ENCODE measurements around the gene ABL1.

The ABL1 gene

GRCh38 chr9:130878295-130878694 lies 43.2 kb downstream of the ABL1 start:
- peaks cover 5% of the 10 kb centered on the region for H3K4me1 ChIP-seq
- H3K36me3 ChIP-seq (ENCODE audit: control insufficient read depth, insufficient read depth, low read length), result no peaks in the 10 kb centered on the region
- no peak overlapping the region for H3K27ac ChIP-seq
- TF ChIP-seq, protein P1, sequence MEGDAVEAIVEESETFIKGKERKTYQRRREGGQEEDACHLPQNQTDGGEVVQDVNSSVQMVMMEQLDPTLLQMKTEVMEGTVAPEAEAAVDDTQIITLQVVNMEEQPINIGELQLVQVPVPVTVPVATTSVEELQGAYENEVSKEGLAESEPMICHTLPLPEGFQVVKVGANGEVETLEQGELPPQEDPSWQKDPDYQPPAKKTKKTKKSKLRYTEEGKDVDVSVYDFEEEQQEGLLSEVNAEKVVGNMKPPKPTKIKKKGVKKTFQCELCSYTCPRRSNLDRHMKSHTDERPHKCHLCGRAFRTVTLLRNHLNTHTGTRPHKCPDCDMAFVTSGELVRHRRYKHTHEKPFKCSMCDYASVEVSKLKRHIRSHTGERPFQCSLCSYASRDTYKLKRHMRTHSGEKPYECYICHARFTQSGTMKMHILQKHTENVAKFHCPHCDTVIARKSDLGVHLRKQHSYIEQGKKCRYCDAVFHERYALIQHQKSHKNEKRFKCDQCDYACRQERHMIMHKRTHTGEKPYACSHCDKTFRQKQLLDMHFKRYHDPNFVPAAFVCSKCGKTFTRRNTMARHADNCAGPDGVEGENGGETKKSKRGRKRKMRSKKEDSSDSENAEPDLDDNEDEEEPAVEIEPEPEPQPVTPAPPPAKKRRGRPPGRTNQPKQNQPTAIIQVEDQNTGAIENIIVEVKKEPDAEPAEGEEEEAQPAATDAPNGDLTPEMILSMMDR (IDR thresholded peaks at IDR 0.05), result no peak
- H3K27me3 ChIP-seq (ENCODE audit: control insufficient read depth, insufficient read depth, low read length), result no peaks in the 10 kb centered on the region
- no peak overlapping the region for H3K4me2 ChIP-seq (ENCODE audit: low read length)
- H3K79me2 ChIP-seq, result peaks cover 8% of the 10 kb centered on the region
- no peak overlapping the region for H3K4me3 ChIP-seq (ENCODE audit: low read depth, low read length)
- no peak overlapping the region for H3K9ac ChIP-seq
- H2AFZ ChIP-seq, result no peak overlapping the region
- H3K9me3 ChIP-seq (ENCODE audit: control insufficient read depth, low read length), result no peaks in the 10 kb centered on the region

DNA sequence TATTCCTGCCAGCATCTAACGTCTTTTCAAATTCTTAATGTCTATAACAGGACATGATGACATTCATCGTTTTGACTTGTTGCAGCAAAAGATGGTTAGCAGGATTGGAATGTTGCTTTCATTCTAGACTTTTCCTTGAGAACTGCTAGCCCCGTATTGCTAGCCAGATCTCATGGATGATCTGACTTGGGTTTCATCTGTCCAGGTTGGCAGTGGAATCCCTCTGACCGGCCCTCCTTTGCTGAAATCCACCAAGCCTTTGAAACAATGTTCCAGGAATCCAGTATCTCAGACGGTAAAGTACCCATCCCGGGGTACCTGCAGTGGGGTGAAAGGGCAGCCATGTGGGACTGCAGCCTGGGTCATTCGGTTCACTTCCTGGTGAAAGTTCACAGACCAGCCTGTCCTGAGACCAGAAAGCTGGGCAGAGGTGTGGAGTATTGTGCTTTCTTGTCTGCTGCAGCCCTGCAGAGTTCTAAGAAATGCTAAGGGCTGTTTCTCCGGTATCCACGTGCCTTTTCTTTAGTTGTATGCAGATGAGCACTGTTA lies 44.9 kb downstream of the ABL1 start:
- H2AFZ ChIP-seq, result no peak overlapping the region

GRCh38 chr9:130880599-130881220 lies 45.7 kb downstream of the ABL1 start:
- TF ChIP-seq, protein P1 (IDR thresholded peaks at IDR 0.05), result no peak
- H3K36me3 ChIP-seq (ENCODE audit: control insufficient read depth, insufficient read depth, low read length), result no peaks in the 10 kb centered on the region
- no peaks in the 10 kb centered on the region for H3K27me3 ChIP-seq (ENCODE audit: control insufficient read depth, insufficient read depth, low read length)
- no peak overlapping the region for H3K27ac ChIP-seq
- H3K4me1 ChIP-seq, result peaks cover 25% of the 10 kb centered on the region
- H3K9ac ChIP-seq, result no peak overlapping the region
- H3K9me3 ChIP-seq (ENCODE audit: control insufficient read depth, low read length), result no peaks in the 10 kb centered on the region
- no peak overlapping the region for H2AFZ ChIP-seq
- no peak overlapping the region for H3K4me2 ChIP-seq (ENCODE audit: low read length)
- H3K4me3 ChIP-seq (ENCODE audit: low read depth, low read length), result no peak overlapping the region
- peaks cover 8% of the 10 kb centered on the region for H3K79me2 ChIP-seq

More for the DNA sequence above, 44.9 kb downstream of the ABL1 start:
- peaks cover 8% of the 10 kb centered on the region for H3K79me2 ChIP-seq
- H3K27ac ChIP-seq, result no peak overlapping the region
- H3K27me3 ChIP-seq (ENCODE audit: control insufficient read depth, insufficient read depth, low read length), result no peaks in the 10 kb centered on the region
- TF ChIP-seq, protein P1 (IDR thresholded peaks at IDR 0.05), result no peak
- H3K9me3 ChIP-seq (ENCODE audit: control insufficient read depth, low read length), result no peaks in the 10 kb centered on the region
- H3K9ac ChIP-seq, result no peak overlapping the region
- H3K4me1 ChIP-seq, result peaks cover 21% of the 10 kb centered on the region
- H3K36me3 ChIP-seq (ENCODE audit: control insufficient read depth, insufficient read depth, low read length), result no peaks in the 10 kb centered on the region
- H3K4me3 ChIP-seq (ENCODE audit: low read depth, low read length), result no peak overlapping the region
- H3K4me2 ChIP-seq (ENCODE audit: low read length), result no peak overlapping the region

GRCh38 chr9:130881516-130881915 lies 46.5 kb downstream of the ABL1 start:
- Histone ChIP-seq H3K4me3 (ENCODE audit: low read depth, low read length) (no peak overlapping the region), H3K4me2 (ENCODE audit: low read length) (no peak overlapping the region), H3K27ac (no peak overlapping the region), H3K27me3 (ENCODE audit: control insufficient read depth, insufficient read depth, low read length) (no peaks in the 10 kb centered on the region), H3K79me2 (peaks cover 8% of the 10 kb centered on the region), H3K9me3 (ENCODE audit: control insufficient read depth, low read length) (no peaks in the 10 kb centered on the region), H3K9ac (no peak overlapping the region), H3K36me3 (ENCODE audit: control insufficient read depth, insufficient read depth, low read length) (no peaks in the 10 kb centered on the region), H2AFZ (no peak overlapping the region), H3K4me1 (peaks cover 33% of the 10 kb centered on the region)
- TF ChIP-seq, protein P1 (IDR thresholded peaks at IDR 0.05), result no peak
